ENCODE data around the gene TTLL5. TPM values are rescaled to one million over a fixed set of nuclear protein-coding genes. Genes with fewer than 3 reads are reported as not detected.

Gene TTLL5
- polyA plus RNA-seq, 3 donors, result 4.2 to 7.2 (median 4.7) TPM

DNA sequence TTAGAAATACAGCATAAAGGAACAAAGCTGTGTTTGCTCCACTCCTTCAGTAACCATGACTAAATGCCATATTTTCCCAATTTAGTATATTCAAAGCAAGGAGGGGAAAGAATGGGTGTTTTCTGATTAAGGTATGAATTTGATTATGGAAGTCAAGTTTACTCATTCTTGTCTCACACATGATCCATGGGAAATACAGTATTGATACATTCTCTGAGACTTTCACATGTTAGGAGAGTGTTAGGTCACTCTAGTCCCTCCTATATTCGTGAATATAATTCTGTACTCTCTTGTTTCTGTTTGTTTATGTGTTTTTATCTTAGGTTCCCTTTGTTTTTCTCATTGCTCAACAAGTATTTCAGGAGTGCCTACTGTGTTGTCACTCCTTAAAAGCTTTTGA is 42.4 kb downstream of the TTLL5 start:
- H3K36me3 Mint-ChIP-seq, result peaks cover 48 to 59% of the 10 kb centered on the region in 2 donors
- H3K27ac Mint-ChIP-seq, result no peak overlapping the region
- no peak overlapping the region for H3K27ac ChIP-seq (ENCODE audit: low read depth in 1 of 2, low read length in 2 of 2)
- peaks cover 14 to 45% of the 10 kb centered on the region in 2 donors for H3K36me3 ChIP-seq (replicated peaks in 1 of 2; ENCODE audit: control insufficient read depth in 1 of 2, insufficient read depth in 2 of 2, low read length in 2 of 2)
- no peaks in the 10 kb centered on the region for H3K27me3 ChIP-seq (ENCODE audit: control insufficient read depth in 2 of 2, insufficient read depth in 2 of 2, low read length in 2 of 2)
- no peaks in the 10 kb centered on the region for H4K20me1 ChIP-seq (ENCODE audit: insufficient read depth, low read length)
- no peak overlapping the region for H3K4me3 ChIP-seq (replicated peaks in 1 of 3; ENCODE audit: low read depth in 2 of 3, low read length in 3 of 3)
- H3K9me3 Mint-ChIP-seq, result no peaks in the 10 kb centered on the region
- no peaks in the 10 kb centered on the region for H3K27me3 Mint-ChIP-seq (ENCODE audit: low read depth in 3 of 3)
- no peaks in the 10 kb centered on the region for H3K9me3 ChIP-seq (replicated peaks in 1 of 2; ENCODE audit: control insufficient read depth in 1 of 2, insufficient read depth in 1 of 2, low read length in 2 of 2)
- TF ChIP-seq, protein P1, sequence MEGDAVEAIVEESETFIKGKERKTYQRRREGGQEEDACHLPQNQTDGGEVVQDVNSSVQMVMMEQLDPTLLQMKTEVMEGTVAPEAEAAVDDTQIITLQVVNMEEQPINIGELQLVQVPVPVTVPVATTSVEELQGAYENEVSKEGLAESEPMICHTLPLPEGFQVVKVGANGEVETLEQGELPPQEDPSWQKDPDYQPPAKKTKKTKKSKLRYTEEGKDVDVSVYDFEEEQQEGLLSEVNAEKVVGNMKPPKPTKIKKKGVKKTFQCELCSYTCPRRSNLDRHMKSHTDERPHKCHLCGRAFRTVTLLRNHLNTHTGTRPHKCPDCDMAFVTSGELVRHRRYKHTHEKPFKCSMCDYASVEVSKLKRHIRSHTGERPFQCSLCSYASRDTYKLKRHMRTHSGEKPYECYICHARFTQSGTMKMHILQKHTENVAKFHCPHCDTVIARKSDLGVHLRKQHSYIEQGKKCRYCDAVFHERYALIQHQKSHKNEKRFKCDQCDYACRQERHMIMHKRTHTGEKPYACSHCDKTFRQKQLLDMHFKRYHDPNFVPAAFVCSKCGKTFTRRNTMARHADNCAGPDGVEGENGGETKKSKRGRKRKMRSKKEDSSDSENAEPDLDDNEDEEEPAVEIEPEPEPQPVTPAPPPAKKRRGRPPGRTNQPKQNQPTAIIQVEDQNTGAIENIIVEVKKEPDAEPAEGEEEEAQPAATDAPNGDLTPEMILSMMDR (IDR thresholded peaks at IDR 0.05), result no peak
- no peaks in the 10 kb centered on the region for H3K79me2 ChIP-seq (ENCODE audit: insufficient read depth, low read length)
- WGBS (ENCODE audit: insufficient coverage), result no CpG with 5 or more reads among the region's 1 CpG
- no peak overlapping the region for H3K4me3 Mint-ChIP-seq
- no peak for DNase-seq
- peaks cover 7% of the 10 kb centered on the region in 2 donors for H3K4me1 ChIP-seq (ENCODE audit: control insufficient read depth in 1 of 2, insufficient read depth in 2 of 2, low read length in 2 of 2)
- H3K9ac ChIP-seq (ENCODE audit: insufficient read depth, low read length, poor library complexity, severe bottlenecking), result no peak overlapping the region
- intact Hi-C loops (cut with micrococcal nuclease), result no loop called here
- H3K4me2 ChIP-seq (replicated peaks; ENCODE audit: extremely low read depth, low read length, poor library complexity, severe bottlenecking), result no peak overlapping the region
- peaks cover 13% of the 10 kb centered on the region for H3K4me1 Mint-ChIP-seq
- no peak overlapping the region for H2AFZ ChIP-seq (ENCODE audit: insufficient read depth, low read depth, low read length, poor library complexity, severe bottlenecking)

DNA sequence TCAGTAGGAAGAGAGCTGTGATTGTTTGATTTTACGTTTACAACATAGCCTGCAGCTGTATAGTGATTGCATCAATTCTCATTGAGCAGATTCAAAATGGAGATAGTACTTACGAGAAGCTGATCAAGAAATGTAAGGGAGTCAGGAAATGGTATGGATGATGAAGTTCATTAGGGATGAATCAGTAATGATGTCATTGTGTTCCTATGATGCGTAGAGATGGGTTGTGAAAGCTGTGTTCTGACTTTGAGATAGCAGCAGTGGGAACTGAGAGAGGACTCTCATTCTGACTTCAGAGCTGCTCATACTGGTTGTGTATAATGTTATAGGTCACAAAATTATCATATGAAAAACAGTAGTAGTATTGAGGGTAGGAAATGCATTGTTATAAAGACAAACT is 44.0 kb downstream of the TTLL5 start:
- Histone ChIP-seq H3K4me3 (replicated peaks in 1 of 3; ENCODE audit: low read depth in 2 of 3, low read length in 3 of 3) (no peak overlapping the region), H2AFZ (ENCODE audit: insufficient read depth, low read depth, low read length, poor library complexity, severe bottlenecking) (no peak overlapping the region), H3K9me3 (replicated peaks in 1 of 2; ENCODE audit: control insufficient read depth in 1 of 2, insufficient read depth in 1 of 2, low read length in 2 of 2) (no peaks in the 10 kb centered on the region), H4K20me1 (ENCODE audit: insufficient read depth, low read length) (no peaks in the 10 kb centered on the region), H3K27ac (ENCODE audit: low read depth in 1 of 2, low read length in 2 of 2) (no peak overlapping the region), H3K79me2 (ENCODE audit: insufficient read depth, low read length) (no peaks in the 10 kb centered on the region), H3K9ac (ENCODE audit: insufficient read depth, low read length, poor library complexity, severe bottlenecking) (no peak overlapping the region), H3K36me3 (replicated peaks in 1 of 2; ENCODE audit: control insufficient read depth in 1 of 2, insufficient read depth in 2 of 2, low read length in 2 of 2) (peaks cover 13 to 49% of the 10 kb centered on the region in 2 donors), H3K27me3 (ENCODE audit: control insufficient read depth in 2 of 2, insufficient read depth in 2 of 2, low read length in 2 of 2) (no peaks in the 10 kb centered on the region), H3K4me1 (ENCODE audit: control insufficient read depth in 1 of 2, insufficient read depth in 2 of 2, low read length in 2 of 2) (no peaks in the 10 kb centered on the region), H3K4me2 (replicated peaks; ENCODE audit: extremely low read depth, low read length, poor library complexity, severe bottlenecking) (no peak overlapping the region)
- Mint-ChIP-seq H3K27ac (no peak overlapping the region), H3K27me3 (ENCODE audit: low read depth in 3 of 3) (no peaks in the 10 kb centered on the region), H3K4me1 (peaks cover 2% of the 10 kb centered on the region), H3K9me3 (no peaks in the 10 kb centered on the region), H3K4me3 (no peak overlapping the region), H3K36me3 (peaks cover 45 to 58% of the 10 kb centered on the region in 2 donors)
- whole genome bisulfite sequencing (ENCODE audit: insufficient coverage), result 100% methylated on average over 3 of the region's 3 CpGs
- TF ChIP-seq, protein P1 (IDR thresholded peaks at IDR 0.05), result no peak
- DNase-seq, result no peak
- intact Hi-C loops (cut with micrococcal nuclease), result no loop called here

Data from CD14-positive monocyte (primary cell).